Stimulated activated CD8-positive, alpha-beta memory T cell treated with anti-CD3 and anti-CD28 coated beads, Interleukin-15, amount 100 ng/mL, for 24 hours (primary cell): Measurements from ENCODE around the gene CTNNA3.

ENCODE experiments used
- DNase-seq: peaks from one replicate; pipeline ENCODE4 v3.0.0-alpha.2; 2020; ENCODE audit warnings: low read depth

Gene CTNNA3

DNA sequence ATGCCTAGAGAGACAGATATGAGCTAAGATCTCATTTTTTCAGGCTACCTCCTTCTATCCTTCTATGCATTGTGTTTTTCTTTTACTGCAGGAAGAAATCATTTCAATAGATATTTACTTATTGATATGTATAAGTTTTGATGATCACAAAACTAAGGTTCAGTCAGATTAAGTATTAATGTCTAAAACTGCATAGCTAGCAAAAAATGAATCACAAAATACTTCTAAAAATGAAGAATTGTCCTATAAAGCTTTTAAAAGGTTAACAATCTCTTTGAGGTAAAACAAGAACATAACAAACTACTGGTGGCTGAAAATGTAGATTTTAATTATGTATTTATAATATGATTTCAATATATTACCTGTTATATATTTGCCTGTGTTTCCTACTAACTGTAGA is 1403.1 kb downstream of the CTNNA3 start:
- DNase-seq = no peak

DNA sequence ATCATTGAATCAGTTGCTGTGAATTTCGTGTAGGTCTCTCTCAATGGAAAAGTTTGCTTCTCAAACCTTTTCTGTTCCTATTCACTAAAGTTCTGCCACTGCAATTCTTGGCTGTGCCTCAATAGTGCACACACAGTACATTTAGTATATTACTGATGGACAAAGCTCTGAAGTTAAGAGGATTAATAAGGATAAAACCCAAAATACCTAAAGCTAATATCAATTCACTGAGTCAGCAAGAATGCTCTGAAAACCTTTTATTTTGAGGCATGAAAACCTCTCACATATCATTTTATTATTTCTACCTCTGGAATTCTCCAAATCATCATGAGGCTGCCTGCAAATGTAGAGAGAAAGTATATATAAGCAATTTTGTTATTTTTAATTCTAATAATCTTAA is 1403.5 kb downstream of the CTNNA3 start:
- DNase-seq = no peak

DNA sequence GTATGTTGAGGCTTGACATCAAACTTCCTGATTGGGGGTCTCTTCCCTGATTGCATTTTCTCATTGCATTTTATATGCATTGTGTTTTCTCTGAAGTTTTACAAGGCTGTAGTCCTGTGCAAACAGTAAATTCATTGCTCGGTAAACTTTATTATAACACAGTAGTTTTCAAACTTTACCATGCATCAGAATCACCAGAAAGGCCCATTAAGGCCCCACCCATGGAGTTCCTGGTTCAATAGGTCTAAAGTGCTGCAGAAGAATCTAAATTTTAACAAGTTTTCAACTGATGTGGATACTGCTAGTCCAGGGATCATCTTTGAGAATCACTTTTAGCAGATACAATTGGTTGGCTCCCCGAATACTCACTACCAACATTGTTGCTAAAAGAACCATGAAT is 1404.9 kb downstream of the CTNNA3 start:
- DNase-seq = no peak

DNA sequence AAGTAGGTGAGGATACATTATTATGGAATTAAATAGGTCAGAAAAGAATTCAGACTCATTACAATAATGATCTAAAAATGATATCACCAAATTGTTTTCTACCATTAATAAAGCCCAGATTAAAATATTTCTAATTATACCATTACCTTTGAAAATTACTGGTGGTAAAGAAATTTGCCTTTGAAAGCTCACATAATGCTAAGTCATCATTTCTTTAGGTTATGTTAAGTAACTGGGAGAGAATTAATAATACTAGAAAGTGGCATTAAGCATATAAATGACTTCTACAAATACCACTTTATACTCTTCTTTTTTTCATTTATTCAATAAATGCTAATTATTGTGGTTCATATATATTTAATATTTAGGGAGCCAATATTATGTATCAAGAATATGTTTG is 1411.4 kb downstream of the CTNNA3 start:
- no peak for DNase-seq

DNA sequence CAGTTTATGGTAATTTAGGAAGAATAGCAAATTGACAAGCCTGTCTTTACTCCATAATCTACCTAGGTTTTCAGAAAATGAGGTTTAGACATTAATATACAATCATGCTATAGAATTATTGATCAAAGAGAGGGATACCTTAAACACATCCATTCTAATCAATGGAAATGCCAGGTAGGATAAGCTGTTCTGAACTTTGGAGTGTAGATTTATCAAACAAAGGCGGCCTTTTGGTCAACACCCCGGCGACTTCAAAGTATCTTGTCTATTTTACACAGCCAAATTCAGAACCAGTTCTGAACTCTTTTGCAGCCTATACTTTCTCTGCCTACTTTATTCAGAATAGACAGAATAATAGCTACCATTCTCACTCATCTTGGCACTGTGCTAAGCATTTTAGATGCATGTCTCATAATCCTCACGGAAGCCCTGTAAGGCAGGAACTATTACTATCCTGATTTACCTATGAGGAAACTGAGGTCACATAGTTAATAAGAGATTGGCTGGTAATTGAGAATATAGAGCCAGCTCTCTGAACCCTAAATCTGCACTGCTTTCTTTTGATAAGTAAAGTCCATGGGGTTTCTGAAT is 1412.0 kb downstream of the CTNNA3 start:
- no peak for DNase-seq

DNA sequence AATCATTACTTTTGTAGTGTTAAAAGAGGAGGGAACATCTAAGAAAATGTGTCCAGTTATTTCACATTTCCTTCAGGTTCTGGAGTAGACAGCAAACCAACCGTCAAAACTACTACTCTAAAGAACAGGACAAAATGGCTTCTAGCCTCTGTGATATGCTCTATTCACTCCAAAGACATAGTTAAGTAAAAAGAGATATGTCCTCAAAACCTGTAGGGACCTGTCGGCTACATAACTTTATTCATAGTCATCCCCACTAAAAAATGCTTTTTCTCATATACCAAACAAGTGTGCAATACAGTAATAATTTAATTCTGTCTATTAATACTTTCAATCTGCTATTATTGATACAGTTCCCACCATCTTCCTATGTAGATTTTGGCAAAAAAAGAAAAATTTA is 1412.9 kb downstream of the CTNNA3 start:
- no peak for DNase-seq

DNA sequence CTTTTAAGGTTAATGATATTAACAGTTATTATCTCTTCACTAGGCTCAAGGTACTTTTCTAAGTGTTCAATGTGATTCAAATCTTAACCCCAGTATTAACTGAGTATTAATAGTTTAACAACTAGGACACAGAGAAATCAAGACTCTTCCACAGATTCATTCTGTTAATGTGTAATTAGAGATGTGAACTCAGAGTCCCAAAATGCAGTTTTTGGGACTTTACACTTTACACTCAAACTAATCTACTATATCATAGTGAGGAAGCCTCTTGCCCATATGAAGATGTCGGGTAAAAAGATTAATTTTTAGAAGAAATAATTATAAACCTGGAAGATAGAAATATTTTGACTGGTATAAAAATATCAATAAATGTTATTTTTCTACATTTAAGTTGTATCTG is 1414.7 kb downstream of the CTNNA3 start:
- no peak for DNase-seq

DNA sequence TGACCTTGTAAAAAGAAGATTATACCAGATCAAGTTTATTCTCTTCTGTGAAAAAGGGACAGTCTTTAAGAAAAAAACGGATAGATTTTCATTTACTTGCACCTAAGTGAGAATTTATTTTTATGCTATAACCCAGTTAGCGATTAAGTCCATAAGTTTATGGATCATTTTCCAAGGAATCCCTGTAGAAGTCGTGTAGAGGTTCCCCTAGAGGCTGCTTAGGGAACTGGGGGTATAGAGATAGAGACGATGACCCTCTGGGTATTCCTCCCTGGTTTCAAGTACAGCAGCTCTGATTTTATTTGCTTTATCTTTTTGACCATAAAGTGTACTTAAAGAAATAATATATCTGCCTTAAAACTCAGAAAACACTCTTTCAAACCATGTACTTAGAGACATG is 1418.5 kb downstream of the CTNNA3 start:
- DNase-seq = no peak

DNA sequence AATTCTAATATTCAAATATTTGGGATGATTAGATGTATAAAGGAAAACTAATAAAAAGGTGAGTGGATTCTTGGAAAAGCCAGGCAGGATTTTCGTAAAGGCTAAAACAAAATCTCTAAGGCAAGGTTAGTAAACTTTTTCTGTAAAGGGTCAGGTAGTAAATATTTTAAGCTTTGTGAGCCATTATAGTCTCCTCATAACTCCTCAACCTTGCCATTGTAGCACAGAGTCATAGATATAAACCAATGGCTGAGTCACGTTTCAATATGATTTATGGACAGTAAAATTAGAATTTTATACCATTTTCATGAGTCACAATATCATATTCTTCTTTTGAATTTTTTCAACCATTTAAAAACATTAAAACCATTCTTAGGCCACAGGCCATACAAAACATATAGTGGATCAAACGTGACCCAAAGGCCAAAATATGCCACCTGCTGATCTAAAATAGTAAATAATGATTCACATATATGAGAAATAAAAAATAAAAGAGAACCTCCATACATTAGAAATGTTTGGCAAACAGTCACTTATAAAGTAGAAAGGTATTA is 1422.0 kb downstream of the CTNNA3 start:
- DNase-seq = no peak

DNA sequence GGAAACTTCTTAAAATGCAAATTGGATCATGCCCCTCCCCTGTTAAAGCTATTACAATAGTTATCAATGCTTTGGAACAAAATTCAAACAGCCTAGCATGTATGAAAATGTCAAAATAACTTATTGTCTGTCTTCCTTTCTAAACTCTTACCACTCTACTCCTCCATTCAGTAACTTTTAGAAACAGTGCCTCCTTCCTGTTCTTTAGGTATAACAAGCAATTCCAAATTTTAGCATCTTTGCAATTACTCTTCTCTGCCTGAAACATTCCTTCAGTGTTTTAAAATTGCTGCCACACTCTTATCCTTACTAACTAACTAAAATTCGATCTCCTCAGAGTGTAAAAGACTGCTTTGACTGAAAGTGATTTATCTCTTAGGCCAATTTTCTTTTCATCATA is 1430.6 kb downstream of the CTNNA3 start:
- DNase-seq = no peak

DNA sequence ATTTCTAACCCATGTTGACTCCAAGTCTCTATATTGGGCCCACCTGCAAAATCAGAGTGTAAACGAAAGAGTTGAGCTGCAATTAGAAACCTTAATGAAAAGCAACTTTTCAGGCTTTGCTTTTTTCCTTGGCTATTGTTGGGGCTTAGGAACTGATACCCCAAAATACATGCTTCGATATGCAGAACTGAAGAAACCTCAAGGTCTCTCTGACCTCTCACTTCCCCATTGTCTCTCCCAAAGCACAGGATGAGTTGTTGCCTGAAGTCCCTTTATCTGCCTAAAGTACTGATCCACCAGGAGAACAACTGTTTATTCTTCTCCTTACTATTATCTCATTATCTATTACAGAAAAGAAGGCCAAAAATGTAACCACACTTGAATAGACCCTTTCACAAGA is 1436.2 kb downstream of the CTNNA3 start:
- DNase-seq = no peak

DNA sequence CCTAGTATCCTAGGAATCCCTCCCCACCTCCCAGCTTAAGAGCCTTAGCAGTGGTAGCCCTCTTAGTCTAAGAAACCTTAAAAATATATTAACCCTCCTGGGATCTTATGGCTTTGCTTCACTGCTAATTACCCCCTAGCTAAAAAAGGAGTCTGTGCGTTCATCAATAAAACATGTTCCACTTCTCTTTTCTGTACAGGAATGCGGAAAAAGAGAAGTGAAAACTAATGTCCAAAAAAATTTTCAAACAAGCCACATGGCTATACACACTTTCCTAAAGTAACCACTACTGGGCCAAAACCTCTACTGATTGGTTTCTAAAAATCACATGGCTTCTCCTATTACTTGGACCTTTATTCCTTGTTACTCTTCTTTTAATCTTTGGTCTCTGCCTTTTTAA is 1437.3 kb downstream of the CTNNA3 start:
- DNase-seq = no peak

DNA sequence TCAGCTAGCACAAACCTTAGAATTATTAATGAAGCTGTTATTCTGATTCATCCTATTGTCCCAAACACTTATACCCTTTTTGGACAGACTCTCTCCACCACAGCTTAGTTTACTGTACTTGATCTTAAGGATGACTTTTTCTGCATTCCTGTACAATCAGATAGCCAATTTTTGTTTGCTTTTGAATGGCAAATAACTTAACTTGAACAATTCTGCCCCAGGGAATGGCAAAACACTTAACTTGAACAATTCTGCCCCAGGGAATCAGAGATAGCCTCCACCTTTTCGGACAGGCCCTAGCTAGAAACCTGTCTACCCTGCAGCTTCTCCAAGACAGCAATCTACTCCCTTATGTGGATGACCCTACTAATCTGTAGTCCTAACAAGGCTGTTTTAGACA is 1438.2 kb downstream of the CTNNA3 start:
- DNase-seq = no peak

DNA sequence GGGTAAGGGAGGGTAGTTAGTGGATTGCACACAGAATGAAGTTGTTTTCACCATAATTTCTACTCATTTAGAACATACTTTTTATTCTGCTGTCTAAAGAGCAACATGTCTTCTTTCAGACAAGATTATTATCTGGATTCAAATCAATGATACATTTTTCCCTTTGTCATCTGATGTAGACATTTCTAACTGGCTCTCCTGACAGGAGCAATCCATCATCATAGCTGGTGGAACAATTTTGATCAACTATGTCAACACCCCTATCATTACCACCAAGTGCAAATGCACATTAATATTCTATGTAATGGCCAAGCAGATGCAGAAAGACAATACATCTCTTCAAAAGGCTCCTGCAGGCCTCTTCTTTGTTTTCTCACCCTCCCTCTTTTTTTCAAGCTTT is 1443.0 kb downstream of the CTNNA3 start:
- DNase-seq = no peak

DNA sequence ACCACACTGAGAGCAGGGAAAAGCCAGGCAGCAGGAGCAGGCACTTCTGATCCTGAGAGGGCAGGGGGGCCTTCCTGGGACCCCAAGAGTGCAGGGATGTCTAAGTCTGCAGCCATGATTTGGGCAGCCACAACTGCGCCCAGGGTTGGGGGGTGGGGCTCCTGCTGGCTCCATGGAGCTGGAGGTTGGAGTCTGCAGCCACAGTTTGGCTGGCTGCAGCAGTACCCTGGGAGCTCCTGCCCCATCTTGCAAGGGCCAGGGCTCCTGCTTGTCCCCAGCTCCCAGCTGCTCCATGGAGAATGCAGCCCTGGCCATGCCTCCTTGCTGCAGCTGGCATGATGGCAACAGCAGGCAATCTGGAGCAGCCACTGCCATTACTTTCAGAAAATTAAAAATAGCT is 1449.8 kb downstream of the CTNNA3 start:
- no peak for DNase-seq

DNA sequence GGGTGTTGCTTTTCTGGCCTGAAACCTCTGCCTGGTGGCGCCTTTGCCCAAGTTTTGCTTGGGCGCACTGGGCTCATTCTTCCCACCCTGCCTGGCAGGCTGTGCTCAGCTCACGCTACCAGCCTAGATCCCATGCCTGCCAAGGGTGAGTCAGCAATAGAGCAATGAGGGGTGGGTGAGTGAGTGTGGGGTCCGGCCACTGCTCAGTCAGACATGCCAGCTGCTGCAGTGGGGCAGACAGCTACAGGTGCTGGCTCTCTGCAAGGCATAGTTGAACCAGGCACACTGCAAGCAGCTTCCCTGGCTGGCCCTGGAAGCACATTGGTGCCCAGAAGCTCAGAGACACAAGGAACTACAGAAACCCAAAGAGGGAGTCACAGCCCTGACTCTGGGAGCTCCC is 1451.0 kb downstream of the CTNNA3 start:
- DNase-seq = no peak

DNA sequence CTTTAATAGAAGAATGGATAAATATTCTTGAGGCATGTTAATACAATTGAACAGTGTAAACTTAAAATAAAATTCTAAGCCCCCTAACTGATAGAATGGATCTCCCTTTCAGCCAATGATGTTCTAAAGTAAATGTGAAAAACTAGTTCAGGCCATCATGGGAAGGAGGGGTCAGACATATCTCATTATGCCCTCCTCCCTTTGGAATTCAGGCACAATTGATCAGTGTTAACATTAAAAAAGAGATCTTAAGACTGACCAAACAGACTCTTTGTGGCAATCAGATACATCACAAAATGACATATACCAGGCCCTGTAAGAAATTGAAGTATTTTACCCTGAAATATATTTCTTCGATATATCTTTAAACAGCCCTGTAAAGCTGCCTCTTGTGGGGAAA is 1453.1 kb downstream of the CTNNA3 start:
- DNase-seq = no peak

DNA sequence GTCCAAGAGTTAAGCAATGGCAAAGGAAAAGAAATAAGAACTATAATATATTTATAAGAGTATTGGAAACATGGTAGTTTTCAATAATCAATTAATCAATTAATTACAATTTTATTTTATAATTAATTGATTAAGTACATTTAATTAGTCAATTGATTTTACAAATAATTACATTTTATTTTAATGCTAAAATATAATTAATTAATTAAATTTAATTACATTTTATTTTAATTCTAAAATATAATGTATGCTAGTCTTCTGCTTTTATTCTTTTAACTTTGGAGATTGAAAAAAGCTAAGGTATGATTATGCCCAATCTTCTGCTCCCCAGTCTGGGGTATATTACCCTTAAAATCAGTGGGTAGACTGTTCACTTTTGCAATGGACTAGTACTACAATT is 1456.9 kb downstream of the CTNNA3 start:
- no peak for DNase-seq

DNA sequence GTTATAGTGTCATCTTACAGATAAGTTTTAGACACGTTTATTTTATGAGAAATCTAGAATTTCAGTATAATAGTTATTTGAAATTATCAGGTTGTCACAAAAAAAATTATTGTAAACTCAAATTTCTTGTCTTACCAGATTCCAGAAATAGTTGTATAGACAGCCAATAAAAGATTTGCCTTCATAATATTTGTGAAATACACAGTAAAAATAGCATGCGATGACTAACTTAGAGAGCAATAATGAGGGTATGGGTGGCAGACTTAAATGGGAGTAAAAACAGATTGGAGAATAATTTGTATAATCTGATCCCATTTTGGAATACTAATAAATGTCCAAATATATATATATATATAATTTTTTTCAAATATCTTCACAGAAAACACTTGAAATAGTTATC is 1457.7 kb downstream of the CTNNA3 start:
- DNase-seq = no peak

DNA sequence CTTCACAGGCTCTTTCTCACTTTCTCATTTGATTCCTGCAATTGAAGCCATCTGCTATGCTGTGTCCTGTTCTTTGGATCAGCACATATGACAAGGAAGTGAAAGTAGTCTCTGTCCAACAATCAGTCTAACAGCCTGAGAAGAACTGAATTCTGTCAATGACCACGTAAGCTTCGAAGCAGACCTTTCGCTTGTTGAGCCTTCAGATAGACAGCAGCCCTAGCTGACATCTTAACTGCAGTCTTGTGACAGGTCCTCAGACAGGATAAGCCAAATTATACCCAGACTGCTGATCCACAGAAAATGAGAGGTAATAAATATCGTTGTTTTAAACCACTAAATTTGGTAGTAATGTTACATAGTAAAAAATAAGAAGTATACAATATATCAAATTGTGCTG is 1461.1 kb downstream of the CTNNA3 start:
- DNase-seq = no peak

DNA sequence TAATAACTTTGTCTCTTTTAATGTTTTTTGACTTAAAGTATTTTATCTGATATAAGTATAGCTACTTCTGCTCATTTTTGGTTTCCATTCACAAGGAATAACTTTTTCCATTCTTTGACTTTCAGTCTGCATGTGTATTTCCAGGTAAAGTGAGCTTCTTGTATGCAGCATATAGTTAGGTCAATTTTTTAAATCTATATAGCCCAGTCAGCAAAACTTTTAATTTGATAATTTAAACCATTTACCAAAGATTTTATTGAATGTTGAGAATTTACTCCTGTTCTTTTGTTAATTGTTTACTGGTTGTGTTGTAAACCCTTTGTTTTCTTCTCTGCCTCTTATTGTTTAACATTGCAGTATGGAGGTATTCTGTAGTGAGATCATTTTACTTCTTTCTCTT is 1467.1 kb downstream of the CTNNA3 start:
- no peak for DNase-seq

DNA sequence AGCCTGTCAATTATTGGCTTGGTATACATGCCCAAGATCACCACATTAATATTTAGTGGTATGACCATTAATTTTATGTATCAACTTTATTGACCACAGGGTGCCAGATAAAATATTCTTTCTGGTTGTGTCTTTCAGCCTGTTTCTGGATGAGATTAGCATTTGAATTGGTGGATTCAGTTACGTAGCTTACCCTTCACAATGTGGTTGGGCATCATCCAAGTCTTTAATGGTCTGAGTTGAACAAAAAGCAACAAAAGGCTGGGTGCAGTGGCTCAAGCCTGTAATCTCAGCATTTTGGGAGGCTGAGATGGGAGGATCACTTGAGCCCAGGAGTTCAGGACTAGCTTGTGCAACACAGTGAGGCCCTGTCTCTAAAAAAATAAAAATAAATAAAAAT is 1472.3 kb downstream of the CTNNA3 start:
- DNase-seq = no peak

DNA sequence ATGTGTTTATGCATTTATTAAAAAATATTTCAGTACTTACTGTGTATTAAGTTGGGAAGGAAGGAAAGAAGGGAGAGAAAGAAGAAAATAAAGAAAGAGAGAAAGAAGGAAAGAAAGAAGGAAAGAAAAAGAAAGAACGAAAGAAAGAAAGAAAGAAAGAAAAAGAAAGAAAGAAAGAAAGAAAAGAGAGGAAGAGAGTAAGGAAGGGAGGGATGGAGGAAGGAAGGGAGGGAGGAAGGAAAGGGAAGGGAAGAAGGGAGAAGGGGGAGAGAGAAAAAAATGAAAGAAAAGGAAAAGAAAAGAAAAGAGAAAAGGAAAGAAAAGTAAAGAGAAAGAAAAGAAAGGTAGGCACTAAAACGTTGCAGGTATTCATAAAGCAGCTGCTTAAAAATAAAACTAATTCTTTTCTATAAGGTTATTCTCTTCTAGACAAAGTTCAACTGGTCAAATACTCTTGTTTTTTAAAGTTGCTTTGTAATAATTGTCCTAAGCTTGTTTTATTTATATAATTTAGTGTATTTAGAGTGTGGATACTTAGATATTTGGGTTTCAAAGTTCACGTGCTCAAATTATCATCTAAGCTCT is 1473.4 kb downstream of the CTNNA3 start:
- DNase-seq = no peak

DNA sequence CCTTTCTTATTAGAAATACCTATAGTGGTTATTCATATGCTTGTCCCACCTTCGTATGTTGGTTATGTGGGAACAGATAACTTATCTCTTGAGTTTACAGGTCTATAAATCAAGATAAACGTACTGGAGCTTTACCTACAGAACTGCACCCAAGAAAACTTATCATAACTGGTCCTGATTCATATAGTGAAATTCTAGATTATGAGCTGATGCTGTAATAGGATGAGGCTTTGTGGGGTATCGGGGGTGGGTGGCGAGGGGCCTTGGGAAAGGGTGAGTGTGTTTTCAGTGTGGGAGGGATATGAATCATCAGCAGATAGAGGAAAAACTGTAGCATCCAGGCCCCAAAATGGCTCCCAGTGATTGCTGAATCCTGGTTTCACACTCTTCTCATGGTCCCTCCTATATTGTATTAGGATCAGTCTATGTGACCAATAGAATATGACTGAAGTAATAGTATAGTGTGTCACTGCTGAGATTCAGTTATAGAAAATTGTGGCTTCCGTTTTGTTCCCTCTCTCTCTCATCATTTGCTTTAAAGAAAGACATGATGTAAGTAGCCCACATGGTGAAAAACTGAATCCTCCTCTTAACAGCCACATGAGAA is 1476.9 kb downstream of the CTNNA3 start:
- no peak for DNase-seq
